B cell (primary cell): Measurements from ENCODE around the gene TRIM47. TPM values are rescaled to one million over a fixed set of nuclear protein-coding genes. Genes with fewer than 3 reads are reported as not detected.

Experiments
- ATAC-seq: fragments of 200-7000 bp; cut with Tn5 transposase; one replicate; pipeline ENCODE4 v1.10.0; 2021; ENCODE audit warnings: low read depth, mild to moderate bottlenecking, moderate number of reproducible peaks, moderate library complexity
- CTCF ChIA-PET: fragments of 350-600 bp; sonication (Branson Sonifier 250); formaldehyde crosslinking; loops from one replicate; lab custom pipeline; 2021; ENCODE audit warnings: antibody characterized with exemption, inconsistent platforms; lab: Charles Lee
- POLR2A ChIA-PET: fragments of 350-600 bp; sonication (Branson Sonifier 250); formaldehyde crosslinking; loops from one replicate; lab custom pipeline; 2021; ENCODE audit warnings: antibody characterized with exemption; lab: Charles Lee
- DNase-seq: peaks from one replicate; pipeline ENCODE4 v3.0.0; 2013
- H2AFZ ChIP-seq: 2 replicates; pipeline ENCODE4 v1.6.1; 2012; ENCODE audit warnings: mild to moderate bottlenecking, low read depth, low read length; ENCODE audit not compliant: insufficient read depth, poor library complexity, severe bottlenecking
- H3K27ac ChIP-seq, 2 donors: 1 replicate in 1 of 2; 2 replicates in 1 of 2; pipeline ENCODE4 v1.5.1; 2012 to 2013; ENCODE audit warnings: low read length in 2 of 2, mild to moderate bottlenecking in 2 of 2, moderate library complexity in 1 of 2
- H3K27me3 ChIP-seq, 4 experiments: fragments of 200-600 bp in 1 of 4; sonication (generic) in 1 of 4; replicated peaks in 1 of 4; 1 replicate in 2 of 4; 2 replicates in 2 of 4; pipeline versions ENCODE4 v1.6.1 to v1.7.0; 2013 to 2016; ENCODE audit warnings: low read length in 3 of 4, mild to moderate bottlenecking in 2 of 4, mixed read lengths in 1 of 4, moderate library complexity in 1 of 4; ENCODE audit not compliant: insufficient read depth in 4 of 4, control insufficient read depth in 3 of 4; ENCODE audit errors: control extremely low read depth in 1 of 4
- H3K36me3 ChIP-seq, 2 experiments: replicated peaks in 1 of 2; 1 replicate in 1 of 2; 2 replicates in 1 of 2; pipeline versions ENCODE4 v1.6.1 to v1.7.1; 2013; ENCODE audit warnings: low read length in 1 of 2; ENCODE audit not compliant: insufficient read depth in 2 of 2, control insufficient read depth in 1 of 2; ENCODE audit errors: control extremely low read depth in 1 of 2, extremely low read depth in 1 of 2
- H3K4me1 ChIP-seq, 2 donors: fragments of 200-600 bp in 1 of 2; sonication (generic) in 1 of 2; 1 replicate in 1 of 2; 2 replicates in 1 of 2; pipeline versions ENCODE4 v1.5.1 to v1.6.1; 2013 to 2017; ENCODE audit warnings: low read length in 2 of 2; ENCODE audit not compliant: control insufficient read depth in 2 of 2, insufficient read depth in 2 of 2
- H3K4me2 ChIP-seq: replicated peaks from 2 replicates; pipeline ENCODE3; 2012; ENCODE audit warnings: mild to moderate bottlenecking, low read depth, low read length; ENCODE audit not compliant: poor library complexity, severe bottlenecking
- H3K4me3 ChIP-seq, 5 experiments: fragments of 200-600 bp in 1 of 5; sonication (generic) in 1 of 5; 1 replicate in 3 of 5; 2 replicates in 2 of 5; pipeline versions ENCODE4 v1.5.1 to v1.7.0; 2011 to 2016; ENCODE audit warnings: low read length in 4 of 5, mild to moderate bottlenecking in 4 of 5, low read depth in 2 of 5, control low read depth in 1 of 5, moderate library complexity in 1 of 5; ENCODE audit not compliant: insufficient read depth in 1 of 5; ENCODE audit errors: control extremely low read depth in 1 of 5, extremely low read depth in 1 of 5
- H3K79me2 ChIP-seq: fragments of 200-600 bp; sonication (generic); one replicate; pipeline ENCODE4 v1.6.0; 2016; ENCODE audit warnings: low read length; ENCODE audit not compliant: control insufficient read depth, insufficient read depth
- H3K9ac ChIP-seq: fragments of 200-600 bp; sonication (generic); 2 replicates; pipeline ENCODE4 v1.6.1; 2017; ENCODE audit warnings: mild to moderate bottlenecking, low read length, moderate library complexity
- H3K9me3 ChIP-seq, 3 donors: one replicate each; pipeline versions ENCODE4 v1.6.1 to v1.7.1; 2013; ENCODE audit warnings: low read length in 2 of 3; ENCODE audit not compliant: control insufficient read depth in 2 of 3, insufficient read depth in 1 of 3; ENCODE audit errors: control extremely low read depth in 1 of 3
- H4K20me1 ChIP-seq: 2 replicates; pipeline ENCODE4 v1.6.0; 2012; ENCODE audit warnings: mild to moderate bottlenecking, low read length; ENCODE audit not compliant: insufficient read depth, control insufficient read depth, poor library complexity, severe bottlenecking
- H3K27ac Mint-ChIP-seq: one replicate; pipeline ENCODE4 v1.8.0; 2021; ENCODE audit warnings: mixed read lengths
- H3K27me3 Mint-ChIP-seq: one replicate; pipeline ENCODE4 v1.8.0; 2021; ENCODE audit warnings: mixed read lengths
- H3K4me1 Mint-ChIP-seq: one replicate; pipeline ENCODE4 v1.8.0; 2021; ENCODE audit warnings: mixed read lengths
- H3K4me3 Mint-ChIP-seq: one replicate; pipeline ENCODE4 v1.8.0; 2021; ENCODE audit warnings: mixed read lengths
- H3K9me3 Mint-ChIP-seq: one replicate; pipeline ENCODE4 v1.8.0; 2022; ENCODE audit warnings: mixed read lengths; ENCODE audit not compliant: insufficient read depth
- EZH2 ChIP-seq: IDR thresholded peaks from 2 replicates; pipeline ENCODE4 v1.6.1; 2012; ENCODE audit warnings: borderline replicate concordance, low read depth, mild to moderate bottlenecking, moderate library complexity, low read length; ENCODE audit not compliant: insufficient read depth, poor library complexity, severe bottlenecking
- WGBS: methylation state at CpG from one replicate; pipeline ENCODE4 v1.1.5; 2013; ENCODE audit warnings: missing lambda C conversion rate; ENCODE audit not compliant: insufficient coverage; 5-methylcytosine and 5-hydroxymethylcytosine counted together
- intact Hi-C: fragments of 100-400 bp; cut with micrococcal nuclease; formaldehyde crosslinking; loops from one replicate; pipeline ENCODE4 v1.10.0; 2022
- polyA plus RNA-seq: library from polyadenylated mRNA; depleted of rRNA; stranded (reverse); fragments of >200 nt; gene quantifications from 2 replicates; pipeline ENCODE4 v1.2.3, GENCODE V29; 2012
- total RNA-seq, 2 donors: library from RNA; stranded (reverse); fragments of 120-200 nt in 1 of 2; gene quantifications; 1 replicate in 1 of 2; 2 replicates in 1 of 2; pipeline versions ENCODE4 v1.2.3 to v1.2.4, GENCODE V29; 2013 to 2022
- TF ChIP-seq, protein P1 (sequence below): fragments of 200-600 bp; IDR thresholded peaks from one replicate; pipeline ENCODE4 v1.8.0; 2022; ENCODE audit warnings: antibody characterized with exemption, mild to moderate bottlenecking

Gene TRIM47
- total and polyA plus RNA-seq, 2 donors (not counting 1 experiment from before 2014, with no cell fraction given), result 6.4 to 8.3 TPM

DNA sequence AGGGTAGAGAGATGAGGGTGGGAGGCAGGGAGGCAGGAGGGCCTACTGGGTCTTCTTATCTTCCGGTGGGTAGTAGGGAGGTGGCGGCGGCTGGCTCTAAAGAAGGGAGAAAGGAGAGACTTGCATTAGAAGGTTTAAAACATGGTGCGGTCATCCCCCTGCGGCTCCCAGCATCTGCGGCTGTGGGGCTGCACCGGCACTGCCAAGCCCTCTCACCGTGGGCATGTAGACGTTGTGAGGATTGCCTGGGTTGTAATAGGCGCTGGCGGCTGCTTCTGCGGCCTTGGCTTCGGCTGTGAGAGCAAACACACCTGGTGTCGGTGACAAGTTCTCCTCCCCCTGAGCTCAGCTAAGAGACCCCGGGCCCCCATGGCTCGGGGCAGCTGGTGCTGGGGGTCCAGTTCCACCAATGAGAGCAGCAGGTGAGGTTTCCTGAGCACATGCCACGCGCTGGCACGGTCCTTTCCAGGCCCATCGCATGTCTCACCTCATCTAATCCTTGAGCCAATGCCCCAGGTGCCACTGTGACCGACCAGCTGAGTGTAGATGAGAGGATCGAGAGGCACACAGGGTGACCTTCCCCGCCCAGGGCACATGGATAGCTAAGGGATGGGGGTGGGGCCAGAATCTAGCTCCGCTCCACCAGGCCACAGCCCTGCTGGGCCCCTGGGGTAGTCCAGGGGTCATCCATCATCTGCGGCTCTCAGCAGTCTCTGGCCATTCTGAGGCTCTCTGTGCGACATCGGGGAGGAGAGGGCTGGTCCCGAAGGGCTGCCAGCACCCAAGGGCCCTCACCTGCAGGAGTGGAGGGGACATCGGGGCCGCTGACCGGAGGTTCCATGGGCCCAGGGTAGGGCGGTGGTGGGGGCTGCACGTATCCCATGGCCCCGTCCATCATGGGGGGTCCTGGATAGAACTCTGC lies 31.4 kb downstream of the TRIM47 start:
- Mint-ChIP-seq H3K9me3 (no peaks in the 10 kb centered on the region), H3K4me1 (peaks cover 28% of the 10 kb centered on the region), H3K27me3 (no peaks in the 10 kb centered on the region), H3K4me3 (no peak overlapping the region), H3K27ac (peak overlapping the region; percentile 20)
- DNase-seq (no peak), ATAC-seq (no peak)
- ChIA-PET CTCF (interaction anchor here (0.6 to 7.2 kb wide), 15 partner anchors 8 to 97 kb away, joined by 3 to 53 read pairs (median 7); partner anchors contain the start of genes GALK1, TRIM65 and WBP2), POLR2A (interaction anchor here (0.6 to 4.5 kb wide), 4 partner anchors 8 to 1059 kb away, joined by 3 to 82 read pairs (median 3); partner anchors contain the start of genes MRPL38 and WBP2)
- Histone ChIP-seq H3K4me1 (peaks cover 17 to 43% of the 10 kb centered on the region in 2 donors), H3K9ac (no peak overlapping the region), H3K9me3 (no peaks in the 10 kb centered on the region), H3K27ac (no peak overlapping the region), H3K36me3 (peaks cover 7 to 64% of the 10 kb centered on the region in 2 experiments), H3K4me3 (no peak overlapping the region), H3K27me3 (no peaks in the 10 kb centered on the region), H3K79me2 (peaks cover 57% of the 10 kb centered on the region), H3K4me2 (no peak overlapping the region), H4K20me1 (peaks cover 18% of the 10 kb centered on the region), H2AFZ (no peak overlapping the region)
- TF ChIP-seq, protein P1, sequence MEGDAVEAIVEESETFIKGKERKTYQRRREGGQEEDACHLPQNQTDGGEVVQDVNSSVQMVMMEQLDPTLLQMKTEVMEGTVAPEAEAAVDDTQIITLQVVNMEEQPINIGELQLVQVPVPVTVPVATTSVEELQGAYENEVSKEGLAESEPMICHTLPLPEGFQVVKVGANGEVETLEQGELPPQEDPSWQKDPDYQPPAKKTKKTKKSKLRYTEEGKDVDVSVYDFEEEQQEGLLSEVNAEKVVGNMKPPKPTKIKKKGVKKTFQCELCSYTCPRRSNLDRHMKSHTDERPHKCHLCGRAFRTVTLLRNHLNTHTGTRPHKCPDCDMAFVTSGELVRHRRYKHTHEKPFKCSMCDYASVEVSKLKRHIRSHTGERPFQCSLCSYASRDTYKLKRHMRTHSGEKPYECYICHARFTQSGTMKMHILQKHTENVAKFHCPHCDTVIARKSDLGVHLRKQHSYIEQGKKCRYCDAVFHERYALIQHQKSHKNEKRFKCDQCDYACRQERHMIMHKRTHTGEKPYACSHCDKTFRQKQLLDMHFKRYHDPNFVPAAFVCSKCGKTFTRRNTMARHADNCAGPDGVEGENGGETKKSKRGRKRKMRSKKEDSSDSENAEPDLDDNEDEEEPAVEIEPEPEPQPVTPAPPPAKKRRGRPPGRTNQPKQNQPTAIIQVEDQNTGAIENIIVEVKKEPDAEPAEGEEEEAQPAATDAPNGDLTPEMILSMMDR, result no peak
- no peak for TF ChIP-seq EZH2
- intact Hi-C loops, result loop anchor here (10.0 kb wide), 1 partner anchor 158 kb away; the partner anchor contains the start of gene CDK3
- WGBS, result 97% methylated on average over 33 of the region's 34 CpGs
